Skeletal muscle satellite cell (primary cell): Measurements from ENCODE around the gene ERVH48-1.
"Not testable (repeated sequence)": the region's sequence is repeated elsewhere in the genome, so short reads cannot be mapped to it uniquely, and the experiment has no call there.

ENCODE experiments used
- H3K27me3 ChIP-seq: 2 replicates; pipeline ENCODE4 v1.7.0; 2013; ENCODE audit warnings: low read length; ENCODE audit not compliant: control insufficient read depth, insufficient read depth
- H3K36me3 ChIP-seq: 2 replicates; pipeline ENCODE4 v1.7.0; 2013; ENCODE audit warnings: mild to moderate bottlenecking, control low read depth, low read length; ENCODE audit not compliant: insufficient read depth
- H3K4me1 ChIP-seq: 2 replicates; pipeline ENCODE4 v1.7.0; 2013; ENCODE audit warnings: low read length; ENCODE audit not compliant: control insufficient read depth, insufficient read depth
- H3K4me2 ChIP-seq: 2 replicates; pipeline ENCODE4 v1.7.0; 2013; ENCODE audit warnings: mild to moderate bottlenecking, low read length
- H3K4me3 ChIP-seq: 2 replicates; pipeline ENCODE4 v1.7.0; 2013; ENCODE audit warnings: low read length
- H3K9ac ChIP-seq: 2 replicates; pipeline ENCODE4 v1.7.0; 2013; ENCODE audit warnings: mild to moderate bottlenecking, low read depth, low read length, moderate library complexity
- H3K9me3 ChIP-seq: replicated peaks from 2 replicates; pipeline ENCODE4 v1.7.0; 2013; ENCODE audit warnings: mild to moderate bottlenecking, control low read depth, low read length

ERVH48-1 gene

DNA sequence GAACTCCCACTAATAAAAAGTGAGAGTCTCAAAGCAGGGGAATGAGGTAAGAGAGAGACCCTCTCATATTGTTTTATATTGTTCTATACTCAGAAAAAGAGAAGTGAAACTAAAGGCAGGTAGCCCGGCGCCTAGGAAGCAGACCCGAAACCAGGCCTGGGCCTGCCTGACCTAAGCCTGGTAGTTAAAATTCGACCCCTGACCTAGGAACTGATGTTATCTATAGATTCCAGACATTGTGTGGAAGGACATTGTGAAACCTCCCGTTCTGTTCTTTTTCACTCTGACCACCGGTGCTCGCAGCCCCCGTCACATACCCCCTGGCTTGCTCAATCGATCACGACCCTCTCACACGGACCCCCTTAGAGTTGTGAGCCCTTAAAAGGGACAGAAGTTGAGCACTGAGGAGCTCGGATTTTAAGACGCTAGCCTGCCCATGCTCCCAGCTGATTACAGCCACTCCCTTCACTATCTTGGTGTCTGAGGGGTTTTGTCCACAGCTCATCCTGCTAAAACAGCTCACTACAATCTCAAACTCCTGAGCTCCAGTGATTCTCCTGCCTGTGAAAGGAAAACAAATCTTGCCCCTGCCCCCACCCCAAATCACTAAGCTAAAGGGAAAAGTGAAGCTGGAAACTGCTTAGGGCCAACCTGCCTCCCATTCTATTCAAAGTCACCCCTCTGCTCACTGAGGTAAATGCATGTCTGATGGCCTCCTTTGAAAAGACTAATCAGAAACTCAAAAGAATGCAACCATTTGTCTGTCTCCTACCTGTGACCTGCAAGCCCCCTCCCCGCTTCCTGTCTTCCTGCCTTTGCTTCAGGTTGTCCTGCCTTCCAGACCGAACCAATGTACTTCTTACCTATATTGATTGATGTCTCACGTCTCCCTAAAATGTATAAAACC lies 11.9 kb upstream of the ERVH48-1 start:
- H3K9me3 ChIP-seq, H3K36me3 ChIP-seq, H3K4me3 ChIP-seq, H3K9ac ChIP-seq, H3K4me2 ChIP-seq, H3K27me3 ChIP-seq: not testable (repeated sequence)
- H3K4me1 ChIP-seq: peaks cover 10% of the 10 kb centered on the region

GRCh38 chr21:42936360-42936759 lies 10.9 kb upstream of the ERVH48-1 start:
- H3K36me3 ChIP-seq, H3K4me3 ChIP-seq, H3K27me3 ChIP-seq, H3K9ac ChIP-seq, H3K9me3 ChIP-seq, H3K4me2 ChIP-seq: not testable (repeated sequence)
- H3K4me1 ChIP-seq: peaks cover 10% of the 10 kb centered on the region

DNA sequence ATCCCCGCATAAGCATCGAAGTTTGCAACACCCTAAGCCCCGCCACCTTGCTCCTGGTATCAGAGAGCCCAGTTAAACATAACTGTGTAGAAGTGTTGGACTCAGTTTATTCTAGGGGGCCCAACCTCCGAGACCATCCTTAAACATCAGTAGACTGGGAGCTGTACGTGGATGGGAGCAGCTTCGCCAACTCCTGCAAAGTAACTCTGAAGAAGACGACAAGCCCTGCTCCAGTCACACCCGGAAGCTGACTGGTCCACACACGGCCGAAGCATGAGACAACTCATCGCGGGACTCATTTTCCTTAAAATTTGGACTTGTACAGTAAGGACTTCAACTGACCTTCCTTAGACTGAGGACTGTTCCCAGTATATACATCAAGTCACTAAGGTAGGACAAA lies 8.5 kb upstream of the ERVH48-1 start:
- H3K4me3 ChIP-seq, H3K27me3 ChIP-seq, H3K9ac ChIP-seq, H3K36me3 ChIP-seq, H3K4me1 ChIP-seq, H3K4me2 ChIP-seq, H3K9me3 ChIP-seq: not testable (repeated sequence)

GRCh38 chr21:42933137-42933970 lies 7.9 kb upstream of the ERVH48-1 start:
- H3K36me3 ChIP-seq, H3K9ac ChIP-seq, H3K27me3 ChIP-seq, H3K9me3 ChIP-seq, H3K4me3 ChIP-seq, H3K4me1 ChIP-seq: not testable (repeated sequence)
- H3K4me2 ChIP-seq: peak overlapping the region; percentile 58

GRCh38 chr21:42932378-42933136 lies 7.1 kb upstream of the ERVH48-1 start:
- H3K4me3 ChIP-seq, H3K9ac ChIP-seq, H3K27me3 ChIP-seq, H3K9me3 ChIP-seq, H3K4me1 ChIP-seq, H3K36me3 ChIP-seq: not testable (repeated sequence)
- H3K4me2 ChIP-seq: peak overlapping the region; percentile 58

GRCh38 chr21:42931560-42932235 lies 6.3 kb upstream of the ERVH48-1 start:
- Histone ChIP-seq H3K4me2 (no peak overlapping the region), H3K9me3 (no peaks in the 10 kb centered on the region), H3K4me3 (no peak overlapping the region), H3K4me1 (peaks cover 4% of the 10 kb centered on the region), H3K9ac (no peak overlapping the region), H3K27me3 (no peaks in the 10 kb centered on the region), H3K36me3 (no peaks in the 10 kb centered on the region)

- no peaks in the 10 kb centered on the region for H3K36me3 ChIP-seq
- H3K4me1 ChIP-seq: peaks cover 4% of the 10 kb centered on the region
- H3K4me2 ChIP-seq: no peak overlapping the region
- H3K9ac ChIP-seq: no peak overlapping the region
- H3K4me3 ChIP-seq: no peak overlapping the region
- no peaks in the 10 kb centered on the region for H3K9me3 ChIP-seq
- H3K27me3 ChIP-seq: no peaks in the 10 kb centered on the region
Measured at GRCh38 chr21:42929969-42930368, 4.5 kb upstream of the ERVH48-1 start.

- not testable (repeated sequence) for H3K9me3 ChIP-seq, H3K4me2 ChIP-seq, H3K27me3 ChIP-seq, H3K4me3 ChIP-seq, H3K4me1 ChIP-seq, H3K9ac ChIP-seq, H3K36me3 ChIP-seq
Measured at GRCh38 chr21:42927474-42928200, 2.2 kb upstream of the ERVH48-1 start.

- Histone ChIP-seq H3K4me2 (peak overlapping the region; percentile 65), H3K9ac (peak overlapping the region; percentile 44), H3K36me3 (no peaks in the 10 kb centered on the region), H3K4me3 (peak overlapping the region; percentile 38), H3K4me1 (peaks cover 9% of the 10 kb centered on the region), H3K9me3 (no peaks in the 10 kb centered on the region), H3K27me3 (no peaks in the 10 kb centered on the region)
Measured at GRCh38 chr21:42924433-42924751, 1.0 kb downstream of the ERVH48-1 start.

DNA sequence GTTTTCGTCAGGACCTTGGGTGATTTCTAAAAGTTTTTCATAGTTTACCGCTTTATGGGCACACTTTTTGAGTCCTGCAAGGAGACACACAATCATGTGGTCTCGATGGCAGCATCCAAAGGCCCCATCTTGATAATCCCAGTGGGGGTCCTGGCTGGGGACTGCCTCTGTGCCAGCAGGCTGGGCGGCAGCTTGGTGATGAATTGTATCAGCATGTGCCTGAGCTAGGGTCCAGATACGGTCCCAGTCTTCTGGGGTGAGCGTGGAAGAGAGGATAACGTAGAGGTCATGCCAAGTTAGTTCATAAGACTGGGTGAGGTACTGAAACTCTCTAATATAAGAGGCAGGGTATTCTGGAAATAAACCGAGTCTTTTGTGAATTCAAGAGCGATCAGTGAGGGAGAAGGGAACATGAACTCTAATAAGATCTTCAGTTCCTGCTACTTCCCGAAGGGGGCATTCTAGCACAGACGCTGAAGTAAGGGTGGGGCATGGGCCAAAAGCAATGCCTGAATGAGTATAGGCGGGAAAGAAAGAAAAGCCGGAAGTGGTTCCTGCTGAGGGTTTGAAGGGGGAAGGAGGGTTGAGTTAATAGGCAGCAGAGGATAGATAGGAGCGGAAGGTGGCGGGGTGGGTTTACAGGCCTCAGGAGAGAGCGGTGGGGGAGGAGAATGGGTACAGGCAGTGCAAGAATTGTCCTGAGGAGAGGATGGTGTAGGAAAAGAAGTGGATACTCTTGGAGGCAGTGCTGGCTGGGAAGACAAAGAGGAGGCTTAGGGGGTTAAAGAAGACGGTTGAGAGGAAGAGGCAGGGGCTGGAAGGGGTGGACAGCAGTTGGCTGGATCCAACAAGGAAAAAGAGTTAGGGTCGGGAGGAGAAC lies 1.6 kb downstream of the ERVH48-1 start:
- Histone ChIP-seq H3K9ac (peak overlapping the region; percentile 44), H3K4me2 (peak overlapping the region; percentile 65), H3K27me3 (no peaks in the 10 kb centered on the region), H3K4me3 (peak overlapping the region; percentile 38), H3K36me3 (no peaks in the 10 kb centered on the region), H3K9me3 (no peaks in the 10 kb centered on the region), H3K4me1 (peaks cover 9% of the 10 kb centered on the region)
